ENCODE measurements around the gene SCD5.

SCD5 gene

DNA sequence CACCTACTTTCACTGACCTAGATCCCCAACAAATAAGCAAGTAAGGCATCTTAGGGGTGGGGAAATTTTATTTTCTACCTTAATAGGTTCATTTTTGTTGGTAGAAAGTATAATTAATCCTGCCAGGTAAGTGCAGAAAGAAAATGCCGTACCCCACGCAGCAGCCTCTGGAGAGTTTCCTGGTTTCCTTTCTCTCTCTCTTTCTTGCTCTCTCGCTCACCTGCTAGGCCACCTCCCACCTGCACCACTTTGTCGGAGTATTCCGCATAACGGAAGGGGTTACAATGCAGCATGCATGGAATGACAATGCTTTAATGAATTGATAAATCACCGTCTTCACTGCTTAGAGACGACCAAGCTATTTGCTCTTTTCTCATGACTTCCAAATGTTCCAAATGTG, 101.0 kb downstream of the SCD5 start:
- in situ Hi-C loops (cut with HindIII; ENCODE audit: low sequenced_read_pairs): no loop called here

DNA sequence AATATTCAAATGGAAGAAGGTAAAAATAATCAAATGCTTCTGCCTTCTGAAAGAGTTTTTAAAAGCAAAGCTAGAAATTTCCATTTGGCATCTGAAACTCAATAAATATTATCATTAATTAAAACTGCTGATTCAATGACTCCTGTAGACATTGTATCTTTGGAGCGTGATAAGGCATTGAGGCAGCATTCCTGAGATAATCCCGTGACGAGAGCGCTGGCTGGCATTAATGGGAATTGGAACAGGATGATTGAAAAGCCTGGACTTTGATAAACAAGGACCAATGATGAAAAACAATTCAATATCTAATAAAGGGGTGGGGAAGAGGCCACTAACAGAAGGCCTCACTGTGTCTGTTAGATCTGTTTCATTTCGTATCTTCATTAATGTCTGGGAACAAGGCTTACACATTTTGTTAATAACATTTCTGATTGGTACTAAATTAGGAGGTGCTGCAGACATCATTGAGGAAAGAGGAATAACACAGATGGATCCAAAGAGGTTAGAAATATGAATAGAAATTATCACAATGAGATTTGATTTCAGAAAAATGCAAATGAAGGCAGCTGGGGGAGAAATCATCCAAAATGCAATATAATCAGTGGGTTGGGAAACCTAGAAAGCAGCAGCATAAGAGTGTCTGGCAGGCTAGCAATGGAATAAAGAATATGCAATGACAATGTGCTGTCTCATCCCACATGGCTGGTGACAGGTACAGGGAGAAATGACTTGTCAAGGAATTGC, 102.3 kb downstream of the SCD5 start:
- in situ Hi-C loops (cut with HindIII; ENCODE audit: low sequenced_read_pairs): no loop called here

DNA sequence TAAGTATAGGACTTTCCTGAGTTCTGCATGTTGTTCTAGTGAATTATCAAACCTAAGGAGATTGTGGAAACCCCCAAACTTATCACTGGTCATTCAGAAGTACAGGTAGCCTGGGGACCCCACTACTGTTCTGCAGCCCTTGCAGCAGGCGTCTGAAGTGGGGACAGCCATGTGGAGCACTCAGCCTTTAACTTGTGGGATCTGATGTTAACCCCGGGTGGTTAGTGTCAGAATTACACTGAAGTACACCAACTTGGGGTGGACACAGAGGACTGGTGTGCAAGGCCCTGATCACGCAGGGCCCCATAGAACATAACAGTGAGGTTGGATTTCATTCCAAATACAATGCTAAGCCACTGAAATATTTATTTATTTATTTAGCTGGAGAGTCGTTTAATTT, 103.7 kb downstream of the SCD5 start:
- in situ Hi-C loops (cut with HindIII; ENCODE audit: low sequenced_read_pairs): no loop called here

DNA sequence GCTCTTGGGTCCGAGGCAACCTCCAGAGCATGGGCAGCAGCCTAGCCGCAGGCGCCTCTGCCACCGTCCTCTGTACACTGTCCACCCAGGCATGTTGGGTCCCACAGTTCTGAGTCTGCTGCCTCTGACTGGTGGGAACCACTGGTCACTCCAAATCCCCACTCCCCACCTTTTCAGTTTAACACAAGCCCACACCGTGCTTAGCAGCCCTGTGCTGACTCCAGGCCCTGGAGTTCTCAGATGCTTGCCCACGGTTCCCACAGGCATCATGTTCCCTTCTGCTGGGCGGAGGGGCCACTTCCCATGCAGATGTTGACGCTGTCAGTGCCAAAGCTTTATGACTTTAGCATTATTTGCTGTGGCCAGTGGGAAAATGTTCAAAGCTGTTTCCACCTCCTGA, 104.5 kb downstream of the SCD5 start:
- in situ Hi-C loops (cut with HindIII; ENCODE audit: low sequenced_read_pairs): no loop called here

DNA sequence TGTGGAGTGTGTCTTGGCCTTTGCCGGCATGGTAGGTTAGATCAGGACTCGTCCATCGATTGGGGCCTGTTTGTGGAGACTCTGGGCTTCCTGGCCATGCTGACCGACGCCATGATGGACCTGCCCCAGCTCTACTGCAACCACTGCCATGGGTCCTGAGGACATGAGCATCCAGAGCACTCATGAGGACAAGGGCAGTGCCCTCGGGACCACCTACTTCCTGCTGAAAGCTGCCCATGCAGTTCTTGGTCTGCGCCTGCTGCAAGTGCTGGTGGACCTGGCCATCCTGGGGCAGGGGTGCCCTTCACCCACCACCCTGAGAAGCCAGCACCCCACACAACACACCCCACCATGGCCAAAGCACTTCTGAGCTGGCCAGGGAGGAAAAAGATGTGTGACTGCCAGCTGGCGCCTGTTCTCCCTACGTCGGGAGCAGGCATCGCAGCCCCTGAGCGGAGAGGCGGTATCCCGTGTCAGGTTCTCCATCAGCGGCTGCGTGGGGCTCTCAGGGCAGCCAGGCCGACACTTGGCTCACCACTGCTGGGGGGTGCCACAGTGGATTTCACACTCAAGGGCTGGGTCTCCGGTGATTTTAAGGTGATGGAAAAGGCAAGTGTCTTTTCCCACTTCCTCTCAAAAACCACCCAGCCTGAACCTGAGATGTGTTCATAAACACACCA, 106.4 kb downstream of the SCD5 start:
- in situ Hi-C loops (cut with HindIII; ENCODE audit: low sequenced_read_pairs): no loop called here

DNA sequence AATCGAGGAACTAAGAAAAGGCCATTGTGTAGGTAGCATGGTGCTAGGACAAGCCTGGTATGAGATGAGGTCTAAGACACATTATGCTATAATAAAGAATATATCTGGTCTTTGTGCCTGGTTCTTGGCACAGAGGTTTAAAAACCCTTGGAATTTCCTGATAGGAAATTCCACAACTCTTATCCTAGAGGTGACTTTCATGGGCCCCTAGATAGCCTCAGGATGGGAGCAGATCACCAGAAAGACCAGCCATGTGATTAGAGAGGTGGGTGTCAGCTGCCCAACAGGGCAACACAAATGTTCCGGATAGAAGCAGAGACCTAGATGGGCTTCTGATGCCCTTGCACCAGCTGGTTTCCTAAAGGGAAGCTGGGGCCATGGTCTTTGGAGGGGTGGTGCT, 107.2 kb downstream of the SCD5 start:
- in situ Hi-C loops (cut with HindIII; ENCODE audit: low sequenced_read_pairs): no loop called here

DNA sequence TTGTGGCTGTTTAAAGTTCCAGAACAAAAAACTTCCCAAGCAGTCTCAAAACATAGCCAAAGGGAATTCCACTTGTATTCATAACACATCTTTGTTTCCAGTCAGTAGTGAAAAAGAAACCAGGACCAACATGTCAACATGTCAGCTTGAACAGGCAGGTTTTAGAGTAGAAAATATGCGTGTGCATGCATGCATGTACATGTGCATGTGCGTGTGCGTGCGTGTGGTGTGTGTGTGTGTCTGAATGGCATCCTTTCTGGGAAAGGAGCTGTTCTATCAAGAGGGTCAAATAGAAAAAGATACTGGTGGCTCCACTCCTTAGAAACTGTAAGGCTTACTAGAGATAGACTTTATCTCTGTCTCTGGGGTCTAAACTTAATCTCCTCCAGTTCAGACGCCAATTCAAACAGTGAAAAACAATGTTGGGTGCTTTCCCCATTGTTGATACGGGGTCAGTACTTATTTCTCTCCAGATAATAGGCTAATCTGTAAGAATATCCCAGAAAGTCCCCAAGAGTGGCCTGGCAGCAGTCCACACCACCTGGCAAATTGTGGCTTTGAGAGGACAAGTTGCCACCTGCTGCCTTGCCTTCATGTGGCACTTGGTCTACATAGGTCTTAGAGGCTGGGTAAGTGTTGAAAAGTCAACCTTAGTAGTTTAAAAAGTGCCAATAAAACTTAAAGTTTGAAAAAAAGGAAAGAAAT, 110.4 kb downstream of the SCD5 start:
- in situ Hi-C loops (cut with HindIII; ENCODE audit: low sequenced_read_pairs): no loop called here

DNA sequence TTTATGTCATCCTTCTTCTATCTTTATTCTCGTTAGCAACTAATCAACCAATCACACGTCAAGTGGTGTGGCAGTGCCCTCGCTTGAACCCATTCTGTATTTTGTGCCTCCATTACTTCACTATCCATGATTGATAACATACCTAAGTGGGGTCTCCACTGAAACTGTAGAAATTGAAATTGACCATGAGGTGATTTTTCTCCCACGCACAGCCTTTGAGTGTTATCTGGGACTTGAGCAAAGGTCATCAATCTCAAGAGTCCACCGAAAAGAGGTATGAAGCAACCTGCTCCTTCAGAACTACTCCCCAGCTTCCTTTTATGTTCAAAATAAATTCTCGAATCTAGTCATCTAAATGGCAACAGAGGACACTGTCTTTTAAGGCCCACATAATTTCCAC, 111.1 kb downstream of the SCD5 start:
- in situ Hi-C loops (cut with HindIII; ENCODE audit: low sequenced_read_pairs): no loop called here

DNA sequence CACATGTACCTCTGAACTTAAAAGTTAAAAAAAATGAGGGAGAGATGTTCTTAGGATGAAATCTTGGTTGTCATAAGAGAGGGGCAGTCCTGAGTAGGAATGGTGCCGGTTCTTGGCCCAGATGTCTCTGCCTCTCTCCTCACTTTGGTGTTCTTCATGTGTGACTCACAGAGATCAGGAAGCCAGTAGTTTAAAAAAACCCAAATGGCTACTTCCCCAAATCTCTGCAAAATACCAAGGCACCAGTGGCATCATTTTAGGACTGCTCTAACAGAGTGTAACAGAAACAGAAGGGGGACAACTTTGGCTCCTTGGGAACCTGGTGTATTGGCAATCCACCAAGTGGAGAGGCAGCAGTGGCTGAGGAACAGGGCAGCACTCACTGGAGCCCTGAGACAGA, 116.8 kb downstream of the SCD5 start:
- in situ Hi-C loops (cut with HindIII; ENCODE audit: low sequenced_read_pairs): no loop called here

DNA sequence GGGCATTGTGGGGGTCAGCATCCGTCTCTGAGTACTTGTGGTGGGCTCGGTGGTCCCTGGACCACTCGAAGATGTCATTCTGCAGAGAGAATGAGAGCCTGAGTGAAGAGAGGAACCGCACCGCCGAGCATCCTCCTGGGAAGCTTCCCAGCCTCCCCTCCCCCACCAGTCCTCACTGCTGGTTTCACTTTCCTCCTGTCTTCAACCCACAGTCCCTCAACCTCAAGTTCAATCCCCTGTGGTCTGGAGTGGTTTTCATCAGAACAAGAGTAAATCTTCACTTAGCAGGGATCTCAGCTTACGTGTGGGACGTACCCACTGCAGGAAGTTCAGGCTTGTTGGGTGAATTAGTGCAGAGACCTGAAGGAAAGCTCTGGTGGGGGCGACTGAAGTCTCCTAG, 117.8 kb downstream of the SCD5 start:
- in situ Hi-C loops (cut with HindIII; ENCODE audit: low sequenced_read_pairs): no loop called here

DNA sequence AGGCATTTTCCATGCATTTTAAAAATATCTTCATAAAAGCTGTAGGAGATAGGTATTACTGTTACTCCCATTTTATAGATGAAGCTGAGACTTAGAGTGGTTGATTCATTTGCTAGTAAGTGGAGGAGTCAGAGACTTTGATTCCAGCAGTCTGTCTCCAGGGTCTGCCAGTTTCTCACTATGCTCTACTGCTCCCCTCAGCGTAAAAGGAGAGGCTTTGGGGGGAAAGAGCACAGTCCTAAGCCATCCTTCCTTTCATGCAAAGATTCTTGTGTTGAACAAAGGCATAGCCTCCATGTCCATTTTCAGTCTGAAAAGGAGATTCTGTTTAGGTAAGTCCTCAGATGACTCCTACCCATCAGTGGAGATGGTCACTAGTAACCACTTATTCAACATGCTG, 119.1 kb downstream of the SCD5 start:
- in situ Hi-C loops (cut with HindIII; ENCODE audit: low sequenced_read_pairs): no loop called here

DNA sequence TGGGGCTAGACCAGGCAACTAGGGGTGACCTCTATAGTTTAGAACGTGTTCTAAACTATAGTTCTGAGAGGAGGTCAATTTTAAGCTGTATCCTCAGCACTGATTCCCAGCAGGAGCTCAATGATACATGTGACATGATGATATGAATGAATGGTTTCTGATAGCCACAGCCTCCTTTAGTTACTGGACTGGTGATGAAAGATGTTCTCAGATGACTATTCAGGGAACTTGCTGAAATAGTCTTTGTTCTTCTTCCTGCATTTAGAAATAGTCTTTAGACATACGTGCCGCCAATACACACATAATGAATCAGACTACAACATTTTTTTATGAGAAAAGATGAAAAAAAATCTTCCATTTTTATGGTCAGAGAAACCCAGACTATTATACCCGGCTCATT, 120.5 kb downstream of the SCD5 start:
- in situ Hi-C loops (cut with HindIII; ENCODE audit: low sequenced_read_pairs): no loop called here

DNA sequence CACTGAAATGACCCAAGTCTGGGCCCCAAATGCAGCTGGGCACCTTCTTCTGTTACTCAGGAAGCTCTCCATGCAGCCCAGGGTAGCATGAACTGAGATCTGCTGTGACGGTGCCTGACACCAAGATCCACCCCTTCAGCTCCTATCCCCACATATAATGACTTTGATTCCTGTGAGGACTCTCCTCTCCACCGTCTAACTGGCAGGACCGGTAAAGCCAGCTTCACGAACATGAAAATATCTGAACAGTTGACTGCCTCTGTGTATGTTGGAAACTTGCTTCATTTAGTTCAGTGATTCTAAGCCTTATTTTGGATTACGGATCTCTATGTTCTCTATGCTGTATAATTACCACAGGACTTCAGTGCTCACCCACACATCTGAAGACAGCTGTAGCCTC, 121.3 kb downstream of the SCD5 start:
- in situ Hi-C loops (cut with HindIII; ENCODE audit: low sequenced_read_pairs): no loop called here

DNA sequence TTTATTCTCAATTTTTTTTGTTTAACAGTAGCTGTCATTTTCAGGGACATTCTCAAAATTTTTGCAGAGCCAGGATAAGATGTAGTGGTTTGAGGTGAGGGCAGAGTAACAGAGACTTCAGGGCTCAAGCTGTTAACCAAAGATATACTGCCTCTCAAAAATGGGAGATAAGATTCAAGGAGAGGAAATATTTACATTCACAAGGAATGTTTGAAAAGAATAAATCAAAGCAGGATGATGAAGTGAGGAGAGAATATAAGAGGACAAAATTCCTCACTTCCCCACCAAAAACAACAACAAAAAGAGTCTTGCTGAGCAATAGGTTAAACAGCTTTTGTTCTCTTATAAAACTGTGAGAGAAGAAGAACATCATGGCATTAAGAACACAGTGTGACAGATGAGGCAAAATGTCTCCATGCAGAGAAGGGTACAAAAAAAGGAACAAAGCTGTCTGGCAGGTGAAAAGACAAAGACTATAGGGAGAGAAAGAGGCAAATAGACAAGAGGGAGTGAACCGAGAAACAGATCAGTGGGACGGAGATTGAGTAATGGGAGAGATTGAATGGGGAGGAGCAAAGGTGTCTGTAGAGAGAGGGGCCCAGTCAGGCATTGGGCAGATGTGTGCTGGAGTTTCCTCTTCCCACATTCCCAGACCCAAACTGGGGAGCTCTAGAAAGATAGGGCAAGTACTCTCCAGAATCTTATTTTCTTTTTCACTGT, 130.7 kb downstream of the SCD5 start:
- in situ Hi-C loops (cut with HindIII; ENCODE audit: low sequenced_read_pairs): no loop called here

DNA sequence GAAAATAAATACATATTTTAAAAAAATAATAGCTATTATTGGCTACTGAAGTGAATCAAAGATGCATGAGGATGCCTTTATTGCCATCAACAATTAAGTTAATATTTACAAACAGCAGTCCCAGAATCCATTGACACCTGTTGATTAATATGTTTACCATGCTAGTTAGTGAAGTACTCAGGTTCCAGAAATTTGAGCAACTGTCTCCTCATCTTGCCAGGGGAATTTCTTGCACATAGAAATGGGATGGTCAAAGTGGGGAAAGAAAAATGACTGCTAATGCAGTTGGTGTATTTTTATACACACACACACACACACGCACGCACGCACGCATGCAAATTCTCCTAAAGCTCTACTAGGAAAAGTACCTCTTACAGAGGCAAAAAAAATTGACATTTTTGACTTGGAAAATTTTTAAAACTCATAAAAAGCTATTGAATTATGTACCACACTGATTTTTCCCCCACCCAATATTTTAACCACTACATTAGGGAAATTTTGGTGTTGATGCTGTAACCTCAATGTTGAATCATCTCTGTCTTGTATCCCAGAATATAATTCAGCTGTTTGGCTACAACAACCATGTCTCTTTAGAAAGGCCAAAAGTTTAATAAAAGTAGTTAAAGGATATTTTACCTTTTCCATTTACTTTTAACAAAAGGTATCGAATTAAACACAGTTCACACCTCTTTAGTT, 131.5 kb downstream of the SCD5 start:
- in situ Hi-C loops (cut with HindIII; ENCODE audit: low sequenced_read_pairs): no loop called here

DNA sequence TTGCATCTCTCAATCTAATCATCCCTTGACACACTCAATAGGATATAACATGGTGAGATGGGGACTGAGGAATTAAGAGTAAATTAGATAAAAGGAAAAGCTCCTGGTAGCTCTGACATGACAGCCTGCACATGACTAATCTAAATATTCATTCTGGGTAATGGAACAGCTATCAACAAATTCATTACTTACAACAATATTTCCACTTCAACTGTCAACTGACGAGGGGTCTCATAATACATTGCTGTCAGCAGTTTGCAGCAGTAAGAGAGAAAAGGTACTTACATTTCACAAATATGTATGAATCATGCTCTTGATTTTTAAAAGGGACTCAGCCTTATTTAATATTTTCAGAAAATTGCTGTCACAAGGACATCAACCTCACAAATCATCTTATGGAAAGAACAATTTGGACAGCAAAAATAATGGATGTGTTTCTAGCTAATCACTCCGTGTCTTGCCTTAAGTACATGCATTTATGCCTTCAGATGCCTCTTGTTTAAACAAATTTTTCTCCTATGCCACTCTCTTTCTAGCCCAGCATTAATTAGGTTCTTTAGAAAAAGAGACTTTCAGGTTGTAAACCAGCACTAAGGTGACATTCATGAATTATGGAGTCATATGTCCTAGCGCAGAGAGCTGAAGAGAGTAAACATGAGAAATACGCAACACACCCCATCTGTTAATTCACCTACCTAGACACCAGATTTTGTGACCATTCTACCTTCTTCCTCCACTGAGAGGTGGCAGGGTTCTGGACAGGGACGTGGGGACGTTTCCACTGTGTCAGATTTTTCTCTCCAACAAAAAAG, 137.2 kb downstream of the SCD5 start:
- in situ Hi-C loops (cut with HindIII; ENCODE audit: low sequenced_read_pairs): no loop called here

DNA sequence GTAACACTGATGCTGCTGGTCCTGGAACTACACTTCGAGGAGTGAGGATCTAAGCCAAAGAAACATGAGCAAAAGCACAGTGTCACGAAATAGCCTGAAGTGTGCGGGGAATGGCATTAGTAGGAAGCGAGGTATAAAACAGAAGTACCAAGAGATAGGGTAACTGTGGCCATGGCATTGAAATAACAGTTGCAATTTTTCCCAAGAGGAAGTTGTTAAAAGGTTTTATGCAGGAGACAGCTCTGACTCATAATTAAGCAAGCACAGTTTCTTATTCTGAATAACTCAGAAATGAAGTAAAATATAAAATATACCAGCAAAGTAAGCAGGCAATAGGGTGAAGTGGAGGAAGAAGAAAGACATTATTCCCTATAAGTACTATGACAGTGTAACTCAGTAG, 146.5 kb downstream of the SCD5 start:
- in situ Hi-C loops (cut with HindIII; ENCODE audit: low sequenced_read_pairs): no loop called here

DNA sequence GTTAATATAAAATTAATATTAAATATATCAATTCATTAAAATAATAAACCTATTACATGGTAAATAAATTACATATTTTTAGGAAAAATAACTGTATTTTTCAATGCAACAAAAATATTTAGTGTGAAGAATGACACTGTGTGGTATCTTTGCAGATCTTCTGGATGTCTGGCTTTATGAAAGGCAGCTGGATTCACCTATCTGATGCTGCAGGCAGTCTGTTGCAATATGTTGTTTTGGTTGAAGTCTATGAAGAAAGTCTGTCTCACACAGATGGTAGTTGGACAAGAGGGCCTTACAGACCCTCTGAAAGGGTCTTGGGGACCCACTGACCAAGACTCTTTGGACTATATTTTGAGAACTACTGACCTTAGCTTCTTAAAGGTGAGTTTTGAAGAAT, 147.7 kb downstream of the SCD5 start:
- in situ Hi-C loops (cut with HindIII; ENCODE audit: low sequenced_read_pairs): no loop called here

DNA sequence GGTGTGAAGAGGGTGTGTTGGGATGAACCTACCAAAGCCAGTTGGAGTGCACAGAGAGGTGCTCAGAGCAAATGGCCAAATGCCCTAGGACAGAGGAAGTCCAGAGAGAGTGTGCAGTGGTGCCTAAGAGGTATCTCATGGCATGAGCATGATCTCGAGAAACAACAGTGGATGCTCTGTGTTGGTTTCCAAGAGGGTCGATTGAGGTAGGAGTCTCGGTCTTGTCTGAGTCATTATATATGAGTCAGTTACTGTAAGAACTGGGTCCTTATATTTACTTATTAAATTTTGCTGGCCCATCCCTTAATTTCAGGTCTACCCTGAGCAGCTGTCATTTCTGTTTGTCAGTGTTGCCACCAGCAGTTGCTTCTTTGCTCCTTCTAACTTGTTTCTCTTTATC, 150.2 kb downstream of the SCD5 start:
- in situ Hi-C loops (cut with HindIII; ENCODE audit: low sequenced_read_pairs): no loop called here

DNA sequence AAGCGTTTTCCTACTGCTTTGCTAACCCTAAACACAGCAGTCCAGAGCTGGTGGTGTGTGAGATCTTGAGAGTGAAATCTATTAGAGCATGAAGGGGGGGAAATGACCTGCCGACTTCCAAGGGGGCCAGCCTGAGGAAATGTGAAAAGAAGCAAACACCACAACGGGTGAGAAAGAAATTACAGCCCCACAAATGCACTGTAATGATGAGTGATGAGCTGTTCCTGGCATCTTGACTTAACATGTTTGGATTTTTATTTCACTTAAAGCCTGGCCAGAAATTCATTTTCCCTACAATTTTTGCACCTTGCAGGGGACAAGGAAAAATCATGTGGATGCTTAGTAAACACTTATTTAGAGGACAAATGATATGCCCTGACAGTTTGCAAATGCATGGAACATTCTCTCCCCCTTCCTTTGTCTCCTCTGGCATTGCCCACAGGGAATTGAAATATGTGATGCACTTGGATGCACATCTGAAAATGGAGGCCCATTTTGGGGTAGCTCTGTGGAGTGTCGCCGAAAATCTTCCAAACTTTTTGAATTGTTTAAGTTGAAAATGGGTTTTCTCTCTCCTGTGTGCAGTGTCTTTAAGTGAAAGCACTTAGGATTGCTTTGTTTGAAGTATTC, 152.5 kb downstream of the SCD5 start:
- in situ Hi-C loops (cut with HindIII; ENCODE audit: low sequenced_read_pairs): no loop called here
